Measurements from ENCODE around the gene BFSP1.

GRCh38 chr20:17571153-17571527 is 40.0 kb upstream of the BFSP1 start:
- TF ChIP-seq CTCF (IDR thresholded peaks at IDR 0.05) (no peak), ZFX (IDR thresholded peaks at IDR 0.05; ENCODE audit: borderline replicate concordance) (no peak)

Data from 22Rv1 (cell line).